MM.1S (cell line): Measurements from ENCODE around the gene FANCC.

Experiments
- DNase-seq: peaks from one replicate; pipeline ENCODE4 v3.0.0-alpha.2; 2015
- H2AFZ ChIP-seq: fragments of 300-600 bp; sonication (generic); 2 replicates; pipeline ENCODE4 v1.6.0; 2016; ENCODE audit warnings: antibody characterized with exemption, low read length
- H3F3A ChIP-seq: fragments of 300-600 bp; sonication (generic); 2 replicates; pipeline ENCODE4 v1.6.1; 2016; ENCODE audit warnings: mild to moderate bottlenecking, antibody characterized with exemption, low read length, moderate library complexity, mixed read lengths; ENCODE audit not compliant: insufficient read depth
- H3K27ac ChIP-seq: fragments of 300-600 bp; sonication (generic); 2 replicates; pipeline ENCODE4 v1.5.1; 2016; ENCODE audit warnings: mild to moderate bottlenecking, low read length
- H3K27me3 ChIP-seq: fragments of 300-600 bp; sonication (generic); replicated peaks from 2 replicates; pipeline ENCODE4 v1.6.0; 2016; ENCODE audit warnings: low read length; ENCODE audit not compliant: insufficient read depth
- H3K36me3 ChIP-seq: fragments of 300-600 bp; sonication (generic); replicated peaks from 2 replicates; pipeline ENCODE4 v1.6.1; 2016; ENCODE audit warnings: mild to moderate bottlenecking, low read length, mixed read lengths; ENCODE audit not compliant: insufficient read depth
- H3K4me1 ChIP-seq: fragments of 300-600 bp; sonication (generic); 2 replicates; pipeline ENCODE4 v1.6.1; 2016; ENCODE audit warnings: low read length, mixed read lengths
- H3K4me2 ChIP-seq: fragments of 300-600 bp; sonication (generic); 2 replicates; pipeline ENCODE4 v1.6.0; 2016; ENCODE audit warnings: low read depth, low read length
- H3K4me3 ChIP-seq: fragments of 300-600 bp; sonication (generic); 2 replicates; pipeline ENCODE4 v1.5.1; 2016; ENCODE audit warnings: low read length, mixed read lengths
- H3K79me2 ChIP-seq: fragments of 300-600 bp; sonication (generic); 2 replicates; pipeline ENCODE4 v1.6.1; 2016; ENCODE audit warnings: mixed run types, low read length, mixed read lengths
- H3K9ac ChIP-seq: fragments of 300-600 bp; sonication (generic); 2 replicates; pipeline ENCODE4 v1.6.1; 2016; ENCODE audit warnings: low read length, mixed read lengths
- H3K9me2 ChIP-seq: fragments of 300-600 bp; sonication (generic); replicated peaks from 2 replicates; pipeline ENCODE4 v1.6.1; 2016; ENCODE audit warnings: mild to moderate bottlenecking, low read length, mixed read lengths; ENCODE audit not compliant: insufficient read depth
- H3K9me3 ChIP-seq: fragments of 300-600 bp; sonication (generic); replicated peaks from 2 replicates; pipeline ENCODE4 v1.6.1; 2016; ENCODE audit warnings: mild to moderate bottlenecking, low read length, mixed read lengths; ENCODE audit not compliant: insufficient read depth
- H4K20me1 ChIP-seq: fragments of 300-600 bp; sonication (generic); 2 replicates; pipeline ENCODE4 v1.6.1; 2016; ENCODE audit warnings: mild to moderate bottlenecking, low read length, moderate library complexity, mixed read lengths; ENCODE audit not compliant: insufficient read depth
- EZH2 ChIP-seq: fragments of 300-600 bp; sonication (generic); optimal IDR thresholded peaks from 2 replicates; pipeline ENCODE3; 2017; ENCODE audit warnings: low read depth, mild to moderate bottlenecking, antibody characterized with exemption, low read length, mixed read lengths
- EZH2phosphoT487 ChIP-seq: fragments of 300-600 bp; sonication (generic); IDR thresholded peaks from 2 replicates; pipeline ENCODE4 v1.6.1; 2018; ENCODE audit warnings: antibody characterized with exemption, low read length
- TF ChIP-seq, protein P1 (sequence below): fragments of 300-600 bp; sonication (generic); IDR thresholded peaks from 2 replicates; pipeline ENCODE4 v1.5.1; 2016; ENCODE audit warnings: antibody characterized with exemption, low read length, mixed read lengths

FANCC gene

DNA sequence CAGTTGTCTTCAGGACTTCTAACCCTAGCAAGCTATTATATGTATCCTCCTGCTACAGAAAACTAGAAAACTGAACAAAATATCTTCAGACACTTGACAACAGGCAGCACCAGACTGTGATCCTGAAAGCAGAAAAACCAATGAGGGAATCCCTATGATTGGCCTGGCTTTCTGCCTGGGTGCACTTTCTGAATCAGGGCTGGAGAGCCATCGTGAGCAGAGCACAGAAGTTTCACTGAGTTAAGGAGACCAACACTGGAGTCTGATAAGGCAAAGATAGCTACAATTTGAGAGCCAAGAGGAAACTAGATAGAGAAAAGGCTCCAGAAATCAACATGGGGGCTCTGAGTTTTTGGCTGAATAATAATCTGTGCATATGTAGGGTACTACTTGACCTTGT lies 106.5 kb downstream of the FANCC start:
- DNase-seq = no peak
- TF ChIP-seq EZH2phosphoT487 (no peak), EZH2 (no peak)
- TF ChIP-seq, protein P1, sequence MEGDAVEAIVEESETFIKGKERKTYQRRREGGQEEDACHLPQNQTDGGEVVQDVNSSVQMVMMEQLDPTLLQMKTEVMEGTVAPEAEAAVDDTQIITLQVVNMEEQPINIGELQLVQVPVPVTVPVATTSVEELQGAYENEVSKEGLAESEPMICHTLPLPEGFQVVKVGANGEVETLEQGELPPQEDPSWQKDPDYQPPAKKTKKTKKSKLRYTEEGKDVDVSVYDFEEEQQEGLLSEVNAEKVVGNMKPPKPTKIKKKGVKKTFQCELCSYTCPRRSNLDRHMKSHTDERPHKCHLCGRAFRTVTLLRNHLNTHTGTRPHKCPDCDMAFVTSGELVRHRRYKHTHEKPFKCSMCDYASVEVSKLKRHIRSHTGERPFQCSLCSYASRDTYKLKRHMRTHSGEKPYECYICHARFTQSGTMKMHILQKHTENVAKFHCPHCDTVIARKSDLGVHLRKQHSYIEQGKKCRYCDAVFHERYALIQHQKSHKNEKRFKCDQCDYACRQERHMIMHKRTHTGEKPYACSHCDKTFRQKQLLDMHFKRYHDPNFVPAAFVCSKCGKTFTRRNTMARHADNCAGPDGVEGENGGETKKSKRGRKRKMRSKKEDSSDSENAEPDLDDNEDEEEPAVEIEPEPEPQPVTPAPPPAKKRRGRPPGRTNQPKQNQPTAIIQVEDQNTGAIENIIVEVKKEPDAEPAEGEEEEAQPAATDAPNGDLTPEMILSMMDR = no peak
- Histone ChIP-seq H3K9ac (no peak overlapping the region), H3K4me3 (no peak overlapping the region), H3K27ac (no peak overlapping the region), H3K9me3 (no peaks in the 10 kb centered on the region), H2AFZ (no peak overlapping the region), H3K4me1 (no peaks in the 10 kb centered on the region), H3K36me3 (no peaks in the 10 kb centered on the region), H3K4me2 (no peak overlapping the region), H3K9me2 (no peaks in the 10 kb centered on the region), H4K20me1 (no peaks in the 10 kb centered on the region), H3K27me3 (no peaks in the 10 kb centered on the region), H3K79me2 (no peaks in the 10 kb centered on the region), H3F3A (no peaks in the 10 kb centered on the region)

DNA sequence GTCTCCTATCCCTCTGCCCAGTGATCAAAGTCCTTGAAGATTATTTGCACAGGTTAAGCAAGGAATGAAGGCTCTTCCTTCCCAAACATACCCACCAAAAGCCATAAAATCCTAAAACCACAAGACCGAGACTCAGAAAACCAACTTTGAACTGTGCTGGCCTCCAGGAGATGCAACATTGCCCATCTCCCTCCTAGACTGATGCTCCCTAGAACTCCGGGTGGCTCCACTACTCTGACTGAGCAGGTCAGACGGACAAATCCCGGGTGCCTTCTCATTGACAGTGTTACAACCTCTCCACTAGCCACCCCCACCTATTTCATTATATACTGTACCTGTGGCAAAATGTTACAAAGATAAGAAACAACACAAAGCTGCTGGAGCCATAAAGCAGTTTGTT lies 110.1 kb downstream of the FANCC start:
- H3K4me3 ChIP-seq = no peak overlapping the region
- 0 out of 2 replicates have a peak, but pooled peaks cover 2% of the 10 kb centered on the region for H3K79me2 ChIP-seq
- TF ChIP-seq EZH2 (no peak), EZH2phosphoT487 (no peak)
- TF ChIP-seq, protein P1 = no peak
- H3K9ac ChIP-seq = no peak overlapping the region
- H2AFZ ChIP-seq = no peak overlapping the region
- H3K4me2 ChIP-seq = no peak overlapping the region
- no peaks in the 10 kb centered on the region for H3K27me3 ChIP-seq
- no peaks in the 10 kb centered on the region for H3K36me3 ChIP-seq
- no peak for DNase-seq
- H4K20me1 ChIP-seq = no peaks in the 10 kb centered on the region
- H3K27ac ChIP-seq = no peak overlapping the region
- no peaks in the 10 kb centered on the region for H3F3A ChIP-seq
- H3K4me1 ChIP-seq = no peaks in the 10 kb centered on the region
- no peaks in the 10 kb centered on the region for H3K9me2 ChIP-seq
- no peaks in the 10 kb centered on the region for H3K9me3 ChIP-seq

DNA sequence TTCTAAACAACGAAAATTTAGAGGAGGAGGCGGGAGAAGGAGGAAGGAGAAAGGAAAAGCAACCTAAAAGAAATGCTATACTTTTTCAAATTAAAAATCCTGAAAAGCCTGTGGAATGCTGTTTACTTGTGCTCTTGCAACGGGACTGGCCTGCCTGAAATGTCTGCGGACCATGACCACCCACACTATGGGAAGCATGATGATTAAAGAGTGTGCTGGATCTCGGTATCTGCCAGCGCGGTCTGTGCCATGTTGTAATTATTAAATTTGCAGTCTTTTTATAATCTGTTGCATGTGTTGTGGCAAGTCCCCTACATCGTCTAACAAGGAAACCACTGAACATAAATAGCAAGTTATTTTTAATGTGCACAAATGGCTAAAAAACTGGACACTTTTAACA lies 111.4 kb downstream of the FANCC start:
- TF ChIP-seq EZH2phosphoT487 = no peak
- TF ChIP-seq EZH2 = no peak
- TF ChIP-seq, protein P1 = no peak
- Histone ChIP-seq H3K9me3 (no peaks in the 10 kb centered on the region), H3F3A (no peaks in the 10 kb centered on the region), H3K79me2 (0 out of 2 replicates have a peak, but pooled peaks cover 2% of the 10 kb centered on the region), H3K27ac (no peak overlapping the region), H3K9ac (no peak overlapping the region), H3K36me3 (no peaks in the 10 kb centered on the region), H4K20me1 (no peaks in the 10 kb centered on the region), H3K27me3 (no peaks in the 10 kb centered on the region), H3K4me3 (no peak overlapping the region), H3K9me2 (no peaks in the 10 kb centered on the region), H2AFZ (no peak overlapping the region), H3K4me2 (no peak overlapping the region), H3K4me1 (no peaks in the 10 kb centered on the region)
- DNase-seq = no peak
